ENCODE data around the gene MGST3. TPM values are rescaled to one million over a fixed set of nuclear protein-coding genes. Genes with fewer than 3 reads are reported as not detected.
A peak's percentile ranks its signal among the peaks of the same experiment; 100 is the strongest.
"Not testable (repeated sequence)": the region's sequence is repeated elsewhere in the genome, so short reads cannot be mapped to it uniquely, and the experiment has no call there.

MGST3 gene
- total RNA-seq, result 628 TPM
- long read RNA-seq, transcript MGST3-205 (6 exons, 1,015 nt), result major isoform, 186 of 201 reads
- long read RNA-seq, partial matches to known transcripts, result 3 of 201 reads
- long read RNA-seq, other reads (novel, unspliced or antisense), result 6 of 201 reads

DNA sequence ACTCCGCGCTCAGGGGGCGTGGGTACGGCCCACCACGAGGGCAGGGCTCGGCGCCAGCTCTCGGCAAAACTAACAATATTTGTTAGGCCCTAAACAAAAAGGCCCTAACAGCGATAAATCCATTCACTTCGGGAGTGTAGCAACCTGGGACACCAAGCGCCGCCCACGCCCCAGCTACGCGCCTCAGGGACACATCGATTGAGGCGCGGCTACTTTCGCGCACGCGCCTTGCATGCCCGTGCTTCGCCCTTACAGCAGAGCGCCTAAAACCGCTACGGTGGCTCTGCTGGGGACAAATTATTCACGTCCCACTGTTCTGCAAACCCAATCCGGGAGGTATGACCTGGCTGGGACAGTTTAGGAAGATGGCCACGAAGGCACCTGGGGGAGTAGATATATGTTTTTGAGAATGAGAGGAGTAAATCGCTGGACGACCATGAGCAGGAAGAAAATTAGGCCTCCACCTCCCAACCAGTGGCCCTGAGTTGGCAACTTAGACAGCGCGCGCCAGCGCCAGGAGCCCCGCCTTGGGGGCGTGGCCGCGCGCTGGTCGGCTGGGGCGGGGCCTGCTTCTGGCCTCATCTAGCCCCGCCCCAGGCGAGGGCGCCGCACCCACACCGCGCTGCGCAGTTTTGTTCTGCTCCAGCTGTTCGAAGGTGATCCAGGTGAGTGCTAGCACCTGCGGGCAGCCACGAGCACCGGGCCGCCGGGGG is at the start of gene MGST3:
TSS of gene MGST3 (plus strand) at position 606 of the 713 bp plus-strand sequence. CDS start 18,614 bp downstream, outside the sequence.
- ATAC-seq (peak; percentile 98), DNase-seq (ENCODE audit: missing footprints) (peak; percentile 99)
- intact Hi-C loops (cut with DNase I), result loop anchor here (2.0 to 5.0 kb wide), 3 partner anchors 28 to 137 kb away; partner anchors contain the start of genes ALDH9A1 and TMCO1

GRCh38 chr1:165581926-165582325 is 49.1 kb upstream of the MGST3 start:
- intact Hi-C loops (cut with DNase I), result no loop called here
- ATAC-seq (no peak), DNase-seq (ENCODE audit: missing footprints) (no peak)

GRCh38 chr1:165586398-165586797 is 44.6 kb upstream of the MGST3 start:
- no peak for DNase-seq (ENCODE audit: missing footprints)
- no peak for ATAC-seq
- intact Hi-C loops (cut with DNase I), result no loop called here

GRCh38 chr1:165591391-165591790 is 39.6 kb upstream of the MGST3 start:
- DNase-seq (ENCODE audit: missing footprints); intact Hi-C loops (cut with DNase I); ATAC-seq: not testable (repeated sequence)

- intact Hi-C loops (cut with DNase I), result loop anchor here (1.0 to 2.0 kb wide), 2 partner anchors 189 to 200 kb away; no protein-coding TSS in a partner anchor
- no peak for ATAC-seq
- no peak for DNase-seq (ENCODE audit: missing footprints)
These were observed 37.9 kb upstream of the MGST3 start for GRCh38 chr1:165592945-165593823.

GRCh38 chr1:165595246-165595938 is 35.6 kb upstream of the MGST3 start:
- ATAC-seq (no peak), DNase-seq (ENCODE audit: missing footprints) (no peak)
- intact Hi-C loops (cut with DNase I), result loop anchor here (5.0 kb wide), 1 partner anchor 102 kb away; the partner anchor contains the start of gene ALDH9A1

- peak; percentile 100 for ATAC-seq
- DNase-seq (ENCODE audit: missing footprints), result peak; percentile 98
- intact Hi-C loops (cut with DNase I), result loop anchor here (5.0 kb wide), 1 partner anchor 99 kb away; the partner anchor contains the start of gene ALDH9A1
These were observed 33.0 kb upstream of the MGST3 start for GRCh38 chr1:165597883-165598675.

DNA sequence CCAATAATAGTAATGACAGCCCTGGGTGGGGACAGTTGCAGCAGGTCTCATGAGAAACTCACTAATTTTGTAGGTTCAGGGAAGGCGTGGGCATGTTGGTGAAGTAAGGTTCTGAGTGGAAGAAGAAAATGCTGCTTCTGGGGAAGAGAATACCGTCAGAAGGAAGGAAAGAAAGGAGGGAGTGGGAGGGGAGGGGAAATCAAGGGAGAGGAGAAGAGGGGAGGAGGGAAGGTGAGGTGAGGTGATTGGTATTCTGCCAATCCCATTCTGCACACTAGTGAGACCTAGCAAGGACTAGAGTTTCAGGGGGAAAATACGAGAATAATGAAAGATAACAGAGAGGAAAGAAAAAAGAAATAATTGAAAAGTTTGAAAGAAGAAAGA is 32.4 kb upstream of the MGST3 start:
- intact Hi-C loops (cut with DNase I), result loop anchor here (5.0 kb wide), 1 partner anchor 99 kb away; the partner anchor contains the start of gene ALDH9A1
- DNase-seq (ENCODE audit: missing footprints), result no peak
- ATAC-seq, result no peak

- ATAC-seq (no peak), DNase-seq (ENCODE audit: missing footprints) (no peak)
- intact Hi-C loops (cut with DNase I), result loop anchor here (1.0 kb wide), 1 partner anchor 314 kb away; no protein-coding TSS in a partner anchor
These were observed 30.2 kb upstream of the MGST3 start for GRCh38 chr1:165600793-165601192.

DNA sequence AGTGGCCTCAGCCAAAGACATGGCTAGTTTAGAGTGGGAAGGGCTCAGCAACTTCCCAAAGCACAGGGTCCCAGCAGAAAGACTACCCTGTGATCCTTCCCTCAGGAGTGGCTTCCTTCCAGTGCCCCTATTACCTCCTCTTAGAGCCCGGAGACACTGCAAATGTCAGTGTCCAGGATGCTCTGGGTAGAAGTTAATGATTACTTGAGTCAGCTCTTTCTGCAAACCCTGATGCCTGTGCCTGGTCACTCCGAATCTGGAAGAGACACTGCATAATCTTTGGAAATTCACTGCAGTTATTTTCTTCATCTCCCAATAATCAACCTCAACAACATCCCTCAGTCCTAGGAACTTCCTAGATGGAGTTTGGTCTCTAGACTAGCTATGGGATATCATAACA is 27.2 kb upstream of the MGST3 start:
- intact Hi-C loops (cut with DNase I), result loop anchor here (2.0 kb wide), 1 partner anchor 27 kb away; the partner anchor contains the start of gene MGST3
- ATAC-seq (no peak), DNase-seq (ENCODE audit: missing footprints) (no peak)

DNA sequence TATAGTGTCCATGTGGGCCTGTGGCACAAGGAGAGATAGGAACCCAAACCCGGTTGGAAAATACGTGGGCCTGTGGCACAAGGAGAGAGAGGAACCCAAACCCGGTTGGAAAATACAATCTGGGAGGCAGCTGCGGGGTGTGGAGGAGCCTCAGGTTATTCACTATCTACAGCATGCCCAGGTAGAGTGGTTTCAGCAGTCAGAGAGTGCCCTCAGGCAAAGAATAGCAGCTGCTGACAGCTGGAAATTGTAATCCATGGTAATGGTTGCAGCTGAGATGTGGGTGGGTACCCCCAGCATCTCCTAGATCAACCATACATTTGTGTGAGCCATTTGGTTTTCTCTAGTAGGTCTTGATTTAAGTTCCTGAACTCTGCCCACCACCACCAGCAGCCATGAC is 25.8 kb upstream of the MGST3 start:
- DNase-seq (ENCODE audit: missing footprints), result no peak
- intact Hi-C loops (cut with DNase I), result no loop called here
- ATAC-seq, result no peak

- ATAC-seq; DNase-seq (ENCODE audit: missing footprints); intact Hi-C loops (cut with DNase I): not testable (repeated sequence)
These were observed 24.4 kb upstream of the MGST3 start for GRCh38 chr1:165606676-165607075.

DNA sequence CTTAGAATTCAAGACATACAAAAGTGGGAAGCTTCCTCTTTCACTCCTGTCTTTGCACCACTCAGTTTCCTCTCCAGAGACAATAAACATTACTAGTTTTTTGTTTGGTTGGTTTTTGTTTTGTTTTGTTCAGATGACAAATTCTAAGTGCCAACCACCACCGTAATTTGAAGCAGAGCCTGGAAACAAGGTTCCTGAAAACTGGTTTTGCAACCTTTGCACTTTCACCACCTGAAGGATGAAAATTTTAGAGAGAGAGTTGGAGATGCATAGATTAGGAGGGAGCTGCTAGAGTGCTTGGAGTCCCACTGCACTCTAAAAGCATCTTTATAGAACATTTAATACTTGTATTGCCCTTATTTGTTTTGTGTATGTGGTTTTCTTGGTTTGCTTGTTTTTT is 20.2 kb upstream of the MGST3 start:
- intact Hi-C loops (cut with DNase I), result no loop called here
- no peak for ATAC-seq

DNA sequence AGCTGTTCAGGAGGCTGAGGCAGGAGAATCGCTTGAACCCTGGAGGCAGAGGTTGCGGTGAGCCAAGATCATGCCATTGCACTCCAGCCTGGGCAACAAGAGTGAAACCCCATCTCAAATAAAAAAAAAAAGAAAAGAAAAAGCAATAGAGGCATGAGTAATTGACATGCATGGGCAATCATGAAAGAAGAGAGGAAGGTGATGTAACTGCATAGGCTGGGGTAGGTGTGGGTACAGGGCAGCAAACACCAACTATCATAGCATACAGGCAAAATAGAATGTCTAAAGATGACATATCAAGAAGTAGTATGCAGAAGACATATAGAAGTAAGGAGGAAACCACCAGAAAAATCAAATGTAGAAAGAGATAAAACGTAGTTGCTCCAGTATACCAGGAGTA is 19.0 kb upstream of the MGST3 start:
- intact Hi-C loops (cut with DNase I), result no loop called here
- DNase-seq (ENCODE audit: missing footprints), result no peak
- ATAC-seq, result no peak

More for the DNA sequence above, 20.2 kb upstream of the MGST3 start:
- no peak for DNase-seq (ENCODE audit: missing footprints)

GRCh38 chr1:165616054-165616612 is 14.9 kb upstream of the MGST3 start:
- ATAC-seq (no peak), DNase-seq (ENCODE audit: missing footprints) (no peak)
- intact Hi-C loops (cut with DNase I), result no loop called here

GRCh38 chr1:165616987-165617546 is 14.0 kb upstream of the MGST3 start:
- DNase-seq (ENCODE audit: missing footprints) (no peak), ATAC-seq (no peak)
- intact Hi-C loops (cut with DNase I), result no loop called here

- DNase-seq (ENCODE audit: missing footprints) (no peak), ATAC-seq (no peak)
- intact Hi-C loops (cut with DNase I), result no loop called here
These were observed 11.3 kb upstream of the MGST3 start for GRCh38 chr1:165619647-165620151.
